T-helper 2 cell (primary cell): ENCODE data around the gene CDK5RAP2.

ENCODE experiments used
- DNase-seq, 5 experiments: peaks; one replicate each; pipeline versions ENCODE4 v3.0.0 to v3.0.0-alpha.2; 2012 to 2022

CDK5RAP2 gene

DNA sequence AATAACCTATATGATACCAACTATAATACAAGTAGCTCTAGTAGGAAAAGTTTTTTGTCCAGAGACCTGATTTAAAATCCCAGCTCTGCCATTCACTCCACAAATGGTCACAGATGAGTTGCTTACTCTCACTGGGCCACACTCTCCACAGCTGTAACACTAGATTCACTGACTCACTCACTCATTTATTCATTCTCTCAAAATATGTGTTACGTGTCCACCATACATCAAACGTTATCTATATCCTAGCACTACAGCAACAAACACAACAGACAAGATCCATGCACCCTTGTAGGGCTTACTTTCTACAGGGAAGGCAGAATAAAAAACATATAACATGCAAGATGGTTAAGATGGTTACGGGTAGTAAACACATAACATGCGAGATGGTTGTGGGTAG lies 146.3 kb downstream of the CDK5RAP2 start:
- DNase-seq, result no peak

DNA sequence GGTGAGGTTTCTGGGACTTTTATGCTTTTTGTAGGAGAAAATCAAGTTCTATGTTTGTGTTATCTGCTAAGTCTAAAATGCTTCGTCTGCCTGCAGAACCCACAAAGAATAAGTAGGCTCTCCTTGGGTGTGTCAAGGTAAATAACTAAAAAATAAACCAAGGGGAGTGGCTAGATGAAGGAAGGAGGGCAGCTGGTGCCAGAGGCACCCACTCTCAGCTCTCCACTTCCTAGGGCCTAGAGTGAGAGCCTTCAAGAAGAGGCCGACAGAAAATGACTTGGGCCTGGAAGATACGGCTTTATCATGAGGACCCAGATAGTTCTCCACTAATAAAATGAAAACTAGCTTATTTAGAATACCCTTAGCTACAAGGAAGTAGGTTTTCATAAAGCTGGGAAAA lies 147.4 kb downstream of the CDK5RAP2 start:
- DNase-seq, result no peak

DNA sequence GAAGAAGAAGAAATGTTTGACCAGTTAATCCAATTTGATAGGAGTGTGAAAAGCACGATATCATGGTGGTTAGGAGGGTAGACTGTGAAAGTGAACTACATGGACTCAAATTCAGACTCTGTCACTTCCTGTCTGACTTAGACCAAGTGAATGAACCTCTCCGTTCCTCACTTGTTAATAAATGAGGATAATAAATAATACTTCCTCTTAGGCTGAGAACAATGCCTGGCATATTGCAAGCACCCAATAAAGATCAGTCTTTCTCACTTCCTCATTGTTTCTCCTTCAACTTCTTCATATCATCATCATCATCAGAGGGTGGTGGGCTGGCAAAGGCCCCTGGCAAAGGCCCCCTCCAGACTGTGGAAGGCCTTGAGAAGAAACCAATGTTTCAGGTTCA lies 148.7 kb downstream of the CDK5RAP2 start:
- DNase-seq, result no peak

DNA sequence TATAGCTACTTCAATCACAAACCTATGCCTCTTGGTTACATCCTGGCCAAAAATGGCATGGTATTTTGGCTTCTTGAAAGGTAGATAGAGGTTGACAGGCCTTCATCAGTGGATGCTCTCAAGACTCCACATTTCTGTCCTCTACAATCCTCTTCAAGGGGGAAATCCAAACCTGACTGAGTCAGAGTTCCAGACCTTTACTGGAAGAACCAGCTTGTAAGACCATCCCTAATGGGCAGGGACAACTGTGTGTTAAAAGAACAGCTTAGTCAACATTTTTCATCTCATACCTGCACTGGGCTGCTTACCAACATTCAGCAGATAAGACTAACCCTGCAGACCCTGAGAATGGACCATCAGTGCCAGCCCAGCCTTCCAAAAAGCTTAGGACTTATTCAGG lies 155.7 kb downstream of the CDK5RAP2 start:
- DNase-seq, result no peak

DNA sequence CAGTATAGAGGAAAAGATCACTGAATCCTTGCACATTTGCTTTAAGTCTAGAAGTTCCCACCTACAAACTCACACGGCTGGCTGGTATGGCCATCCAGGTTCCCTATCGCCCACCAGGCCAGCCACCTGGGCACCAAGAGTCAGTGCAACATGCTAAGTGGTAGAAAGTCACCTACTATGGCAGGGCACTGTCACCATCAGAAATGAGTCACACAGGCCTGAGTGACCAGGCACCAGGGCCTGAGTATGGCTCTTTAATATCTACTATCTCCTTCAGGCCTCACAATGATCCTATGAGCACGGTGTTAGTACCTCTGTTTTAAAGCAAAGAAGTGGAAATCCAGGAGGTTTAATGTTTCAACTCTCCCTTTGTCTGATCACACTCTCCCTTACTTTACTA lies 156.2 kb downstream of the CDK5RAP2 start:
- DNase-seq, result no peak

DNA sequence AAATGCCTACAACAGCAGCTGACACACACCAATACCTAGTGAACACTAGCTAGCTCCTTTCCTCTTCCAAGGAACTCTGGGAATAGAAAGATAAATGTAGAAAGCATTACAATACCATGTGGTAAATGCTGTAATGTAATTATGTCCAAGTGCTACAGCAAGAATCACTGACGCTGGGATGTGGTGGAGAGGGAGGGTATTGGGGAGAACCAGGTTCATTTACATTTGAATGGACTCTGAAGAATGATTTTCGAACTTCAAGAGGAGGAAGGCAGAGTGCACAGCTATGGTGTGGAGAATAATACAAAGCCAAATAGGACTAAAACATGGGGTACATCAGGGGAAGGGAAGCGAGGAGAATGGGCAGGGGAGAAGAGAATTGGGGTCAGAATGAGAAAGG lies 158.0 kb downstream of the CDK5RAP2 start:
- DNase-seq, result no peak

DNA sequence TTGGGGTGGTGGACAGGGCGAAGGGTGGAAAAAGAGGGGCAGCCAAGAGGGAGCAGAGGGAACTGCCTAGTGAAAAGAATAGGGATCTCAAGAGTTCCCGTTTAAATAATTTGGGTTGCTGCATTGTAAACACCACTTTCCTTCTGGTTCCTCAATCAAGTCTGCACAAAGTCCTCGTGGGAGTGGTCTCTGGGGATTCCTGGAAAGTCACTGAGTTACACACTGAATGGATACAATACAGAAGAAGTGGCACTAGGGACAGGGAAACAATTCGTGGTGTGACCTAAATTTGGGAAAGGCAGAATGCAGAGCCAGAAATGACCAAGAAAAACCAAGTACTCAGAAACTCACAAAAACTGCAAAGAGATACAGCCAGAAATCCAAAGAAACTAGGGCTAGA lies 161.7 kb downstream of the CDK5RAP2 start:
- DNase-seq, result no peak

DNA sequence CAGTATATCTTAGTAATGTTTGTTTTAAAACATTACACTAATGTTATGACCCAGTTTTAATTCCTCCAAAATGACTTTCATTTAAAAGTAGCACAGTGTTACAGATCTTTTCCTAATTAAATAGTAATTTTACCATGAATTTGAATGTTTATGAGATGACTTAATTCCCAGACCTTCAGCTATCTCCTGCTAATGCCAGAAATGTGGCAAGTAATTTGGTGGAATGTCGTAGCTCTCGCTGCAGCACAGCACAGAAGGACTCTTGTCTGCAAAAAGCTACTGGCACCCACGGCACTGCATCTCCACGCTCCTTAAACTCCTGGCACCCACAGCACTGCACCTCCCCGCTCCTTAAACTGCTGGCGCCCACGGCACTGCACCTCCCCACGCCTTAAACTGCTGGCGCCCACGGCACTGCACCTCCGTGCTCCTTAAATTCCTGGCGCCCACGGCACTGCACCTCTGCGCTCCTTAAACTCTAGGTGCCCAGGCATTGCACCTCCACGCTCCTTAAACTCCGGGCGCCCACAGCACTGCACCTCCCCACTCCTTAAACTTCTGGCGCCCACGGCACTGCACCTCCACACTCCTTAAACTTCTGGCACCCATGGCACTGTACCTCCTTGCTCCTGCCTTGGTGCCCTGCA lies 163.1 kb downstream of the CDK5RAP2 start:
- no peak for DNase-seq

DNA sequence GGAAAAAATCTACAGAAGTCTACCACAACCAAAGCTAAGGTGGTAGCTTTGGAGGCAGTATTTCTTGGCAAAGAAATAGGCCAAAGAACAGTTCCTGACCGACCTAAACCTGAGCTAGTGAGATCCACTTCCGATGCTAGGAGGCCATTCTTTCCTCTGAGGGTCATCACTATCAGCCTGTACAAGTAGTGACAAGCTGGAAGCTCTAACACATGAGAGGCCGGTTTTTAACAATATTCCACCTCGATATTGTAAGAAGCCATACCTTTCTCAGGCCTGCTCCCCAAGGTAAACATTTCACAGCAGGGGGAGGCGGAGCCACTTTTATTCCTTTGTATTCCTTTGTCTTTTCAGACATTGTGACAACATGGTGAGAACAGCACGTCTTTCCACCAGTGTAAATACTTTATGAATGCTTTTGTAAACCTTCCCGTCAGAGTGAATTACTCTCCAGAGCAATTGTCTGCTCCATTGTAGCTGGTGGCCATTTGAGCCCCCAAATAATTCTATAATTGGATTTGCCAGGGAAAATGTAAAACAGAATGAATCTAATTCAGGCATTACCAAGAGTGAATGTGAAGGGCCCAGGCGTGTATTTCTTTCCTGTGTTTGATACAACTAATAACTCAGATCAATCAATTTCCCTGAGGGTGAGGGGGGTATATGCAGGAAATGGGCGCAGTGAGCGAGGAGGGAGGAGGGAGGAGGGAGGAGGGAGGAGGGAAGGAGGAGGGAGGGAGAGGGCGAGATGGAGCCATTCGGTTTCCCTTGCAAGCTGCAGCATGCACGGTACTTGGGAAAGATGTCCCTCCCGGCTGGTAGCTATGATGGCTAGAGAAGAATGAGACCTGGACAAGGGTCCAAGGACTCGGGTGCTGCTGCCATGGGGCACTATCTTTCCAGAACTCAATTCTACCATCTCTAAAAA lies 166.6 kb downstream of the CDK5RAP2 start:
- no peak for DNase-seq

DNA sequence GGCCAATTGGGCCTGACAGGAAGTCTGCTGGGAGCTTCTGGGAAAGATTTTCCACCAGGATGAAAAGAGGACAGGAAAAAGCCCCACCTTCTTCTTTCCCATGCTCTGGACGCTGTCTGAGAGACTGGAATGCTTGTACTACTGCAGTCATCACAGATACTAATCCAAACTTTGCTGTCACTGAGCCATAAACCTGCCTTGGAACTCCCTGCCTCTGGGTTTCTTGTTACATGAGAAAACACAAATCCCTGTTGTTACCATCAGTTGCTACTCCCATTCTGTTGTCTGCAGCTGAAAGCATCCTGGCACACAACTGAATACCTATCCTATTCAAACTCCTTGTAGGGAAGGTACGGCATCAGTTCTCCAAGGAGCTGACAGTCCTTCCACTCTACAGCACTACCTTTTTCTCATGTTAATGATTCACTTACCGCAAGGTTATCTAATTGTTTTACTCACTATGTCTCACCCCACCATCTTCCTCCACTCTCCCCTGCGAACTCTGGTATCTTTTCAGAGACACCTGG lies 167.5 kb downstream of the CDK5RAP2 start:
- no peak for DNase-seq

DNA sequence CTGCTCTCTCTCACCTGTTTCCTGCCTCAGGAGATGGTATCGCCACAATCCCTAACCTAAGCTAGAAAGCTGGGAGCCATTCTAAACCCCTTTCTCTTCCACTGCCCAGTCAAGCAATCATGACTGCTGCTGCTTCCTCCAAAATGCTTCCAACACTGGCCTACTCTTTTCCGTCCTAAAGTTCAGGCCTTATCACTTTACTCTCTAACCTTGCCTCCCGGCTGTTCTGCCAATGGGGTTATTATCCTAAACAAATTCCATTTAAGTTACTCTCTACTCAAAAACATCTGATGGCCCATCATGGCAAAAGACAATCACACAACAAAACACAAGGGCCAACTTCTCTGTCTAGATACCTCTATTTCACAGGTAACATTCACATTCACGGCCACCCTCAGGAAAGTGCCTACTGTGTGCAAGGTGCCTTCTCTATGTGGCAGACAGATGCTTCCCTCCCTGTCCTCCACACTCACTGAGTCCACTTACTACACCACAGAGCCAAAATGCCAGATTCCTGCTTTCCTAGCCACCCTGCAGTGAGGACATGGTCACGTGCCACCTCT lies 168.0 kb downstream of the CDK5RAP2 start:
- no peak for DNase-seq

DNA sequence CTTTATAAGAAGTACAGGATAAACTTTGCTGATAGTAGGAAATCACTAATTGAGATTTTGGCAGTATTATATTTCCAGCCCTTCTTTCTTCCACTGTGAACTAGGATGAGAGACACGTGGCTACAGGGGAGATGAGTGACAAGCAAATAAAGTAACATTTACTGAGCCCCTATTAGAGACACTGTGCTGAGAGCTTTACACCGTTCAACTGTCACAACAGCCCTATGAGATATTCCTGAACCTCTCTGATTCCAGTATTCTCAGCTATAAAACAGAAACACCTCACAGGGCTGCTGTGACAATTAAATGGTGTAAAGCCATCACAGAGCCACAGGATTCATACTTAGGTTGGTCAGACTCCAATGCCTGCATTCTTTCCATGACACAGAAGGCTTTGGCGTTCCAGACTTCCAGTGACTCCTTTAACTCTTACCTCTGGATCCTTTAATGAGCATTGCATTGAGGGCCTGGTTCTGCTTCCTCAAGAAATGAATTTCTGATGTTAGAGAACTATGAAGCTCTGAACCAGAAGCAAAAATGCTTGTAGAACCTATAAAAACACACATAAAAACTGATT lies 169.0 kb downstream of the CDK5RAP2 start:
- DNase-seq, result no peak

DNA sequence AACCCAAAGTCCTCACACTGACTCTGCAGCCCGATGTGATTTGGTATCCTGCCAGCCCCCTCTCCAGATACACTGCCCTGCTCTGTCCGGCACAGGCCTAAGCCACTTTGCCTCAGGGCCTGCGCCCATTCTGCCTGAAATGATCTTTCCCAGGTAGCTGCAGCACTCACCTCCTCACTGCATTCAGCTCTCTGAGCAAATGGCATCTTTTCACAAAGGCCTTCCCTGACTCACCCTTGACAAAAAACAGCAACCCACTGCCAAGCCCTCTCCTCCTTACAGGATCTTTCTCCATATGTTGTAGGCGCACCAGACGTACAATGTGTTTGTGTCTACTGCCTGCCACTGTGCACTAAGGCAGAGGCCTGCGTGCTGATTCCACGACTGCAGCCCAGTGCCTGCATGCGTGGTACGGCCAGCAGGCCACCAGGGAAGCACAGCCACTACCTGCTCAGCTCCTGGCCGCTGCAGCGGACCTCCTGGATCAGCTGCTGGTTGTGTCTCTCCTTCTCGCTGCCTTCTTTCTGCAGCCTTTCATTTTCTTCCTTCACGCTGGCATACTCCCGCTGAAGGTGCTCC lies 171.2 kb downstream of the CDK5RAP2 start:
- no peak for DNase-seq

DNA sequence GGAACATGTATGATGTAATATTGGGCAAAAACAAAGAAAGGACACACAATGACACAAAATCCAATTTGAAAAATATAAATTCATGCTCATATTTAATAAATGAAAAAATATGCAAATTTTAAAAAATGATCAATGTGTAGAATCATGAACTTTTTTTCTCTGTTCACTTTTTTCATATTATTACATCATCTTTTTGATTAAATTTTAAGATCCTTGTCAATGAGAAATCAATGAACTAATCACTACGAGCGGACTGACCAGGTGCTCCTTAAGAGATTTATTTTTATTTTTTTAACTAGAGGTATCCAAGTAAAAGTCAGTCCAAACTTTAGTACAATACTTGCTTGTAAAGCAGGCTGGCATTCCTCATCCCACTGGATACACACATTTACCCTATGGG lies 174.1 kb downstream of the CDK5RAP2 start:
- DNase-seq, result no peak

DNA sequence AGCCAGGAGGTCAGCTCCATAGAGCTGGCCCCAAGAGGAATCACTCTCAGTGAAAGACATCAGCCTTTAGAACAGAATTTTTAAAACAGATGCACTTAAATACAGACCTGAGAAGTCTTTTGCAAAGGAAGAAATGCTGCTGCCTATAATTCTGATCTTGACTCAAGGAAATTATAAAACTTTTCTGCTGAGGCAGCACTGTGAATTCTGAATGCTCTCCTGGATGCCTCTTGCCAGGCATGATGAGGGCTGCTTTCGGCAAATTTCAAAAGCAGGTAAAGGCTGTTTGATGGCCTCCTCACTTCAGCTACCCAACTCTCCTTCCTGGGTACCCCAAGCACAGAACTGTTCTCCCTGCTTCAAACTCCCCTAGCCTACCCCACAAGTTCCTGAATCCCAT lies 174.8 kb downstream of the CDK5RAP2 start:
- DNase-seq, result no peak

DNA sequence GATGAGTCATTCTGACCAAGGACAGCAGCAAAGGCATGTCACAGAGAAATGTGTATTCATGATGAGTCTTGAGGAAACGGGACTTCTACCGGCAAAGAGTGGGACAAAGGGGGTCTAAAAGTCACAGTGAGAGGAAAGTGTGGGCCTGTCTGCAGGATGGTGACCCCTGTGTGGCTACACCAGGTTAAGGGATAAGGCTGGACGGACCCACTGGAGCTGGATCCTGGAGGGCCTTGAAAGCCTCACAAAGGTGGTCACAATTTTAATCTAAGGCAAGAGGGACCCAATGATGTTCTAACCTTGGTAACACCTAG lies 176.5 kb downstream of the CDK5RAP2 start:
- no peak for DNase-seq

DNA sequence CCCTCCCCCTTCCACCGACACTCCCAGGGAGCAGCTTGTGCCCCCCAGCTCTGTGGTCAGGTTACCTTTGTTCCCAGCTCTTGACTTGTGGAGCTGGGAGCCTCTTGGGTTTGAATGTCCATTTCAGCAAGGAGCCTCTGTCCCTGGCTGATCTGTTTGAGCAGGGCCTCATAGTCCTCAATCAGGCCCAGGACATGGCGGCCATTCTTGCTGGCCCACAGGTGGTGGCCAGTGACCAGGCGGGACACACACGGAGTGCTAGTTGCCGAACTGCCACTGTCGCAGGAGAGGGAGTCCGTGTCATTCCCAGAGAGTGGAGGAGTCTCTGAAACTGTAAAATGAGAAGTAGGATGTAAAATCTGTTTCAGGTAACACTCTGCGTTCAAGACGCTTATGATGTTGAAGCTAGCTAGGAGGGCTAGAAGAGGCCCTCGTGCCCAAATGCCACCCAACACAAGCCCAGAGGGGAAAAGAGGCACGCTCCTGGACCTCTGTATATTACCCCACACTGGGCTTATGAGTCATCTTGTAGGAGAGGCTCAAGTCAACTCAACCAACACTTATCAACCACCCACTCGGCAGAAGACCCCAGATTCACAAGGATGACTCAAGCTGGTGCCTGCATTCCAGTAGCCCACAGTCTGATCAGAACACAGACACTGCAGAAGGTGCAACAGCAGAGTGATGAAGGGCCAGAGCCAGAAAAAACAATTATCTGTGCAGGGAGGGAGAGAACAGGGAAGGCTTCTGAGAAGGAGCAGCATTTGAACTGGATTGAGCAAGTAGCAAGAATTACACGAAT lies 177.0 kb downstream of the CDK5RAP2 start:
- no peak for DNase-seq

DNA sequence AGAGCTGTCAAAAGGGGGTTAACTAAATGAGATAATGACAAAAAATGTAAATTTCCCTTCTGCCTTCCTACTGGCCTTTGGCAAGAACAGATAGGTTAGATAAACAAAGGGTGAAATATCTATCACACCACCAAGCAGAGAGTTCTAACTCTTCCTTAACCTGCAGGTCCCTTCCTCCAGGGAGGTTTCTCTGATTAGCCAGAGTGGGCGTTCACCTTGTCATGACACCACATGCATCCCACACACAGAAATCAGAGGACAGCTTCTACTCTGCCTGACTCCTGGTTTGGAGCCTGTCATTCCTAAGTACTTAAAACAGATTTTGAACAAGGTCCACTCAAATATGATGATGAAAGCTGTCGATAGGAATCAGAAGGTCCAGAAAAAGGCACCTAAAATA lies 180.0 kb downstream of the CDK5RAP2 start:
- DNase-seq, result no peak

DNA sequence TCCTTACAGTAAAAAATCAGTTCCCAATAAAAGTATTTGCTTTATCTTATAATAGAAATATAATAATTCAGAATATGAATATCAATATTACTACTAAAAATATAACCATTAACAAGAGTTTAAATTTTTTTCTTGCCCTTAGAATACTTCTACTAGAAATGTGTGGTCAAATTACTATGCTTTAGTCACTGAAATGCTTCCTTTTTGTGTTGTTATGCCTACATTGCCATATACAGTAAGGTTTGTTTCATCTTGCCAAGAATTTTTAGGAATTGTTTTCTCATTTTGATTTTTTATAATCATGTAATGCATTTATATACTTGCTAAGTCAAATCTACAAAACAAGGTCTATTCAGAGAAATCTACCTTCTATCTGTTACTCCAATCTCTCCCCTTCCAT lies 181.7 kb downstream of the CDK5RAP2 start:
- no peak for DNase-seq

DNA sequence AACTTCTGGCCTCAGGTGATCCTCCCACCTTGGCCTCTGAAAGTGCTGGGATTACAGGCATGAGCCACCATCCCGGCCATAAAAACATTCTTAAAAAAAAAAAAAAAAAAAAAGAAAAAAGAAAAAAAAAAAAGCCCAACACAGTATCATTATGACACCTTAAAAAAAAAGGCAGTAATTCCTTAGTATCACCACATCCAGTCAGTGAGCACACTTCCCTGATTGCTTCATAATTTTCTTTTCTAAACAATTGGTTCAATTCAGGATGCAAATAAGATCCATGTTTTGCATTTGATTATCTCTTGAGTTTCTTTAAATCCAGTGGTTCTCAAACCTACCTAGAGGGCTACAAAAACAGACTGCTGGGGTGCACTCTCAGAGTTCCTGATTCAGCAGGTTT lies 182.5 kb downstream of the CDK5RAP2 start:
- DNase-seq, result no peak

DNA sequence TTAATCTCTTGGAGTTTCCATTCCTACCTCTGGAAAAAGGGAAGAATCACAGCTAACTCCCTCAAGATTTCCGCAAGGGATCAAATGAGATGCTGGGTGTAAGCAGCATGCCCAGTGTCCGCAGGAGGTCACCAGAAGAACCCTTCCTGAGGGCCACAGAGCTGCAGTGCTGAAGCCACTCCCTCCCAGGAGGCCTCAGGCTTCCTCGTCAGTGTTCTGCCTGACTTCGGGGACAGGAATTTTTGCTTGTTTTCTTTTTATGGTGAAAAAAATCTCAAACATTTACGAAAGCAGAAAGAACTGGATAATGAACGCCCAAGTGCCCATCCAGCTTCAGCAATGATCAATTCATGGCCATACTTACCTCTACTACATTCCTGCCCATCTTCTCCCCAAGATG lies 183.0 kb downstream of the CDK5RAP2 start:
- no peak for DNase-seq

DNA sequence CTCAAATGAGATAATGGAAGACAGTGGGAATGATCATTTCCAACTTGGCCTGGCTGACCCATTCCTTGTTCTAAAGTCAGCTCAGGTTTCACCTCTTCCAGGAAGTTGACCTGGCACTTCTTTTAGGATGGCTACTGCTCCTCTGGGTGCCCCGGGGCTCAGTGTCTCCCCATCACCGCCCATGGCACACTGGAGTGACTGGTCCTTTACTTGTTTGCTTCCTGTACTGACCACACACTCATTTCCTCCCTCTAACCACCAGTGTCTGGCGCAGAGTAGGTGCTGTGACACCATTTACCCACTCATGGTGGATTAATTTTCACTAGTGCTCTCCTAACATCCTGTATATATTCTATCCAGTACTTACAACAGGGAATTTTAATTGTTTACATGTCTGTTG lies 183.5 kb downstream of the CDK5RAP2 start:
- no peak for DNase-seq
